Epithelial cell of esophagus (primary cell): ENCODE measurements around the gene HDLBP.

ENCODE experiments used
- DNase-seq: peaks from one replicate; pipeline ENCODE4 v3.0.0; 2010; ENCODE audit warnings: low read depth
- H3K4me3 ChIP-seq: 2 replicates; pipeline ENCODE4 v1.5.1; 2011; ENCODE audit warnings: mild to moderate bottlenecking, low read length, control low read depth
- TF ChIP-seq, protein P1 (sequence below): IDR thresholded peaks from 2 replicates; pipeline ENCODE4 v1.5.1; 2011; ENCODE audit warnings: low read depth, mild to moderate bottlenecking, low read length, control low read depth, inconsistent platforms; ENCODE audit not compliant: insufficient read depth; ENCODE audit errors: missing control alignments

Gene HDLBP

GRCh38 chr2:241203218-241204009, 112.1 kb downstream of the HDLBP start:
- TF ChIP-seq, protein P1, sequence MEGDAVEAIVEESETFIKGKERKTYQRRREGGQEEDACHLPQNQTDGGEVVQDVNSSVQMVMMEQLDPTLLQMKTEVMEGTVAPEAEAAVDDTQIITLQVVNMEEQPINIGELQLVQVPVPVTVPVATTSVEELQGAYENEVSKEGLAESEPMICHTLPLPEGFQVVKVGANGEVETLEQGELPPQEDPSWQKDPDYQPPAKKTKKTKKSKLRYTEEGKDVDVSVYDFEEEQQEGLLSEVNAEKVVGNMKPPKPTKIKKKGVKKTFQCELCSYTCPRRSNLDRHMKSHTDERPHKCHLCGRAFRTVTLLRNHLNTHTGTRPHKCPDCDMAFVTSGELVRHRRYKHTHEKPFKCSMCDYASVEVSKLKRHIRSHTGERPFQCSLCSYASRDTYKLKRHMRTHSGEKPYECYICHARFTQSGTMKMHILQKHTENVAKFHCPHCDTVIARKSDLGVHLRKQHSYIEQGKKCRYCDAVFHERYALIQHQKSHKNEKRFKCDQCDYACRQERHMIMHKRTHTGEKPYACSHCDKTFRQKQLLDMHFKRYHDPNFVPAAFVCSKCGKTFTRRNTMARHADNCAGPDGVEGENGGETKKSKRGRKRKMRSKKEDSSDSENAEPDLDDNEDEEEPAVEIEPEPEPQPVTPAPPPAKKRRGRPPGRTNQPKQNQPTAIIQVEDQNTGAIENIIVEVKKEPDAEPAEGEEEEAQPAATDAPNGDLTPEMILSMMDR, result no peak

DNA sequence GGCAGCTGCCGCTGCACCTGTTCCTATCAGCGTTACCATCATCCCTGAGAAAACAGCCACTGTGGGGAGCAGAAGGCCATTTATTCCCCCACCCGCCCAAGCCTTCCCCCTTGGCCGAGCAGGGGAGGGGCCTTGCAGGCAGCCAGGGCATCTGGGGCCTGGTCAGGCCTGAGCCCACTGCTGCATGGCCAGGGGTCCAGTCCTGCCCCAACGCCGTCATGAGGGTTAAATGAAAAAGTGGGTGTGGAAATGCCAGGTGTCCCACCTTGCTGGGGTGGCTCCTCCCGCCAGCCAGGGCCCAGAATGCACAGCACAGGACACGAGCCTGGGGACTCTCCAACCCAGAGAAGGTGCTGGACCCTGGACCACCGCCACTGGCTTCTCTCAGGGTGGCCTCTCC, 112.8 kb downstream of the HDLBP start:
- TF ChIP-seq, protein P1, result no peak
- no peak overlapping the region for H3K4me3 ChIP-seq
- DNase-seq, result no peak

More at GRCh38 chr2:241203218-241204009, 112.1 kb downstream of the HDLBP start:
- no peak overlapping the region for H3K4me3 ChIP-seq
- no peak for DNase-seq

- no peak for DNase-seq
- no peak overlapping the region for H3K4me3 ChIP-seq
- TF ChIP-seq, protein P1, result no peak
These were observed 113.2 kb downstream of the HDLBP start for GRCh38 chr2:241202268-241202585.

DNA sequence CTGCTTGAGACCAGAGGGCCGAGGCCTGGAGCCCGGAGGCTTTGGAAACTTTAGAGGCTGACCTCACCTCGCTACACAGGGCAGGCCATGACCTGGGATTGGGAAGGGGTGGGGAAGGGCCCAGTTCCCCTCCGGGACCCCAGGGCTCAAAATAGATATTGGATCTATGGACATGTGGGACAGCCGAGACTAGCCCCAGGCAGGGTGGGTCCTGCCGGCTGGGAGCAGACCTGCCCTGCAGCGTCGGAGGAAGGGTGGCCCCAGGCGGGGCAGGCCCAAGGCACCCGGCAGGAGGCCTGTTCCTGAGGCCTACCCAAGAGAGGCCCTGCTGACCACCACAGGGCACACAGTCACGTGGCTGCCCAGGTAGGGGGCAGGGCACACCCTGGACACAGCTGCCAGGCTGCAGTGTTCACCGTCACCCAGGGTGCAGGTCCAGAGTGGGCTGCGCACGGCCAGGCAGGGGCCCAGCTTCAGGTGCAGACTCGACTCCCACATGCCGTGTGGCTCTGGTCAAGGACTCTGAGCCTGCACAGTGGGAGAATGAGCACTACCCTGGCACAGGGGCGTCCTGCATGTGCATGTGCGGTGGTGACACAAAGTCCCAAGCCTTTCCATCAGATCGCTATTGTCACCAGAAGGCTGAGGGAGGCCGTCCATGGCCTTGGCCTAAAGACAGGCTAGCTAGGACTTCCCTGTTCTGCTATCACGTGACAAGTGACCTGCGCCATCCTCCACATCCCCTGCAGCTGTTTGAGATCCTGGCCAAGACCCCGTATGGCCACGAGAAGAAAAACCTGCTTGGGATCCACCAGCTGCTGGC, 113.8 kb downstream of the HDLBP start:
- DNase-seq, result no peak
- no peak overlapping the region for H3K4me3 ChIP-seq
- TF ChIP-seq, protein P1, result no peak

- TF ChIP-seq, protein P1, result no peak
- no peak overlapping the region for H3K4me3 ChIP-seq
- no peak for DNase-seq
These were observed 114.6 kb downstream of the HDLBP start for GRCh38 chr2:241200822-241201395.

- no peak overlapping the region for H3K4me3 ChIP-seq
- DNase-seq, result peak; percentile 18
- TF ChIP-seq, protein P1, result no peak
These were observed 115.3 kb downstream of the HDLBP start for GRCh38 chr2:241199897-241200821.
